ENCODE measurements around the gene GNAI2. TPM values are rescaled to one million over a fixed set of nuclear protein-coding genes. Genes with fewer than 3 reads are reported as not detected.
"Not testable (repeated sequence)": the region's sequence is repeated elsewhere in the genome, so short reads cannot be mapped to it uniquely, and the experiment has no call there.

The GNAI2 gene
- polyA plus RNA-seq, 3 donors: 189 to 229 (median 189) TPM

DNA sequence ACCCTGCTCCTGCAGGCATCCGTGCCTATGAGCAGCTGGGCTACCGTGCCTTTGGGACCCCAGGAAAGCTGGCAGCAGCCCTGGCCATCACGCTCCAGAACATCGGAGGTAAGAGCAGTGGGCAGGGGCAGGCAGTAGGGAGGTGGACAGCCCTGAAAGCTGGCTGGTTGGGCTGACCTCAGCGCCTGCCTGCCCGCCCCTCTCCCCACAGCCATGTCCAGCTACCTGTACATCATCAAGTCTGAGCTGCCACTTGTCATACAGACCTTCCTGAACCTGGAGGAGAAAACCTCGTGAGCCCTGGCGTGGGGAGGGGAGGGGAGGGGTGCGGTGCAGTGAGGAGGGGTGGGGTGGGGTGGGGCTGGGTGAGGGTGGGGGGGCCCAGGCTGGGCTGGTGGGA is 20.5 kb upstream of the GNAI2 start:
- no peak for DNase-seq (ENCODE audit: extremely low read depth in 1 of 11, low read depth in 9 of 11, low spot score in 4 of 11)

DNA sequence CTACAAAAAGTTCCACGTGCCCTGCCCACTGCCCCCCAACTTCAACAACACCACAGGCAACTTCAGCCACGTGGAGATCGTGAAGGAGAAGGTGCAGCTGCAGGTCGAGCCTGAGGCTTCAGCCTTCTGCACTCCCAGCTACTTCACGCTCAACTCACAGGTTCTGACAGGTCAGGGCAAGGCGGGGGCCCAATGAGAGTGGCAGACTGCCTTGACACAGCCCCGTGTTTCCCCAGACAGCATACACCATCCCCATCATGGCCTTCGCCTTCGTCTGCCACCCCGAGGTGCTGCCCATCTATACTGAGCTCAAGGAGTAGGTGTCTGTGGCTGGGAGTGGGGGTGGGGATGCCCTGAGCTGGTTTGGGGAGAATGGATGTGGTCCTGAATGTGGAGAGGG is 18.3 kb upstream of the GNAI2 start:
- DNase-seq (ENCODE audit: extremely low read depth in 1 of 11, low read depth in 9 of 11, low spot score in 4 of 11): no peak

DNA sequence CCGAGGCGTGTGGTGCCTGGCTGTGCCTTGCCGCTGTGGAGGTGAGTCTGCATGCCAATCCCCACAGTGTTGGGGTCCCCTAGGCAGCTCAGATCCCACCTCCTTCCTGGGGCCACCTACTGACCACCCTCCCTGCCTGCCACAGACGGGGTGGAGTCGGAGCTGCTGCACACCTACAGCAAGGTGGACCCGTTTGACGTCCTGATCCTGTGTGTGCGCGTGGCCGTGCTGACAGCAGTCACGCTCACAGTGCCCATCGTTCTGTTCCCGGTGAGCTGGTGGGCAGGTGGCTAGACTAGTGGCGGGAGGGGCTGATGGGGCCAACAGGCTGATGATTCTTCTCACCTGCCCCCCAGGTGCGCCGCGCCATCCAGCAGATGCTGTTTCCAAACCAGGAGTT is 17.6 kb upstream of the GNAI2 start:
- DNase-seq (ENCODE audit: extremely low read depth in 1 of 11, low read depth in 9 of 11, low spot score in 4 of 11): no peak

DNA sequence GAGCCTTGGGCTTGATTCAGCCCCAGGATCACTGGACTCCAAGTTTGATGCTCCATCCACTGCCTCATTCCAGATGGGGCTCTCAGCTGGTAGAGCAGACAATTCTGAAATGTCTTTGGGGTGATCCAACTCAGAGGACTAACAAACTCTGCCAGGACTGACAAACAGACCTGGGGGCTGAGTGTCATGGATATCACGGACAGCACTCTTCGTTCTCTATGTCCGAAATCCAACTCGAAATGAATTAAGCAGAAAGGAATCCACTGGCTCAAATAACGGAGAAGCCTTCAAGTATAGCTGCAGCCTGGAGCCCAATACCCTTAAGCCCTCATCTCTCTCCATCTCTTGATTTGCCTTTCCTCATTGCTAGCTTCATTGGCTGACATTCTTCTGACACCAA is 16.7 kb upstream of the GNAI2 start:
- no peak for DNase-seq (ENCODE audit: extremely low read depth in 1 of 11, low read depth in 9 of 11, low spot score in 4 of 11)

DNA sequence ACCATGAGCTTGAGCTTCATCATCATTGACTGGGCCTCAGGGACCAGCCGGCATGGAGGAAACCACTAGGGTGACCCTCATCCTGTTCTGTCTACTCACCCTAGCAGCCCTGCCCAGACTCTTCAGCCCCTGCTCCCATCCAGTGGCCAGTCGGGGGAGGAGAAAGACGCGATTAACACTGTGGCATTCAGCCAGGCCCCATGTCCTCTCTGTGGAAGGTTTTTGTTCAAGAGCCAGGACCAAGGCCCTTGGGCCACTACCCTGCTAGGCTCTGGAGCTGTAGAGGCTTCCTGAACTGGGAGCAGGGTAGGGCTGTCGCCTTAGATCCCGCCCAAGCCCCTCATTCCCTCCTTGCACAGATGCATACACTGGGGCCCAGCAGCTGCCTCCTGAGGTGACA is 15.9 kb upstream of the GNAI2 start:
- no peak for DNase-seq (ENCODE audit: extremely low read depth in 1 of 11, low read depth in 9 of 11, low spot score in 4 of 11)

DNA sequence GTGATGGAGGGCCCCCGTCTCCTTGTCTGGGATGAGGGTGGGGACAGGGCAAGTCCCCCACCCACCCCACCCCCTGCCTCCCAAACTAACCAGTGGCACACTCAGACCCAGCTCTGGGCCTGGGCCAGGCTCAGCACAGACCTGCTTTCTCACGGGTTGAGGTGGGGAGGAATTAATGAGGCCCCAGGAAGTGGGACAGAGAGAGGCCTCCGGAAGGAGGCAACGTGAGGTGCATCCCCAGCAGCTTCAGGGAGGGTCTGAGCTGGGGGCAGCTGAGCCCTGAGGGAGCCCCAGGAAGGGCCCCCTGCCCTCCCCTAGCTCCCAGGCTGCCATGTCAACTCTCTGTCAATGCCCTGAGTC is 15.0 kb upstream of the GNAI2 start:
- DNase-seq (ENCODE audit: extremely low read depth in 1 of 11, low read depth in 9 of 11, low spot score in 4 of 11): no peak

DNA sequence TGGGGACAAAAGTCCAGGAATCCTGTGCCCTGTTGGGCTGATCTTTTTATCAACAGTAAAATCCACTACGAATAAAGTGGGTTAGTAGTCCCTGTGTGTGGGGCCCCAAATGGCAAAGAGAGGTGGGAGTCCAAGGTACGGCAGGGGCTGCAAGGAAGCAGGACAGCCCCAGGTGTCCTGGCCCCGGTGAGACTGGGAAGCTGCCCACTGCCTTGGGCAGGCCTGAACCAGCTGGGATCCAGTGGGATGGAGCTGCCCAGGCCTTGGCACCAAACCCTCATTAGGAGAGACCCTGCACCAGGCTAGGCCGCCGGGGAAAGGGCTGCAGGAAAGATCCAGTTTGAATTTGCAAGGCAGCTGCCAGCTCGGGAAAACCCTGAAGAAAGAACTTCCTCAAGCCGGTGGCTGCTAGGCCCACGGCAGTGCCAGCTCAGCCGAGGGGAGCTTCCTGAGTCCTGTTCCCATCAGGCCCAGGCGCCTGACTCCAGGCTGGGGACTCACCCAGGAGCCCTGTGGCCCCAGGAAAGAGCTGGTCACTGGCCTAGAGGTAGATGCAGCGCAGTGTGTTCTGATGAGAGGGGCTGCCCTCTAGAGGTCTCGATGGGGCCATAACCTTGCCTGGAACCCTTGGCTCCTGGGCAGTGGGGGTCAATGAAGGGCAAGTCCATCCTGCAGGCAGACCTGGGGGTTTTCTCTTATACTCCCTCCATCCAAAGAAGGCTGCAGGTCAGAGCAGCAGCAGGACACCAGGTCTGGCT is 14.4 kb upstream of the GNAI2 start:
- DNase-seq (ENCODE audit: extremely low read depth in 1 of 11, low read depth in 9 of 11, low spot score in 4 of 11): no peak

DNA sequence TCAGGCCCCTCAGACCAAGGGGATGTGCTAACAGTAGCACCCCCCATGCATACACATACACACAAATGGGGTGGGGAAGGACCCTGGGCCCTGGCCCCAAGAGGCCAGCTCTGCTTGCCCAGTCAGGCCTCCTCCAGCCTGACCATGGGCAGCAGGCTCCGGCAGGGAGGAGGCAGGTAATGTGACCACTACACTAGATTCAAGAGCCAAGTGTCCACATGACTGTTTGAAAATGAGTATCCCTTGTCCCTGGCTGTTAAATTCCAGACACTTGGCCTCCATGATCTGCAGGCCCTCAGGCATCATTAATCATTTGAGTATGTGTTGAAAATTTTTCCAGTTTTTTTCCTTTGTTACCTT is 13.9 kb upstream of the GNAI2 start:
- no peak for DNase-seq (ENCODE audit: extremely low read depth in 1 of 11, low read depth in 9 of 11, low spot score in 4 of 11)

DNA sequence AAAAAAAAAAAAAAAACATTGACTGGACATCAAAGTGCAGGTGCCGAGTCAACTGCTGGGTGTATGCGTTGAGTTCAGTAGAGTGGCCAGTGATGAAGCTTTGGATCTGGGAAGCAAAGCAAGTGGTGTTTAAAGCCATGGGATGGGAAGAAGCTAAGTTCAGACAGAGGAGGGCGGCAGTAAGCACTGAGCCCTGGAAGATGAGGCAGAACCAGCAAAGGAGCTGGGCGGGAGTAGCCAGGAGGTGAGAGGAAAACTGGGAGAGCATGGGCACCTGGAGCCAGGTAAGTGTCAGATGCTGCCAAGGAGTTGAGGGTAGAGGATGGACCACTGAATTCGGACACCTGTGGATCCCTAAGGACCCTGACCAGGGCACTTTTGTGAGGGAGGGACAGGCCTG is 11.4 kb upstream of the GNAI2 start:
- no peak for DNase-seq (ENCODE audit: extremely low read depth in 1 of 11, low read depth in 9 of 11, low spot score in 4 of 11)

DNA sequence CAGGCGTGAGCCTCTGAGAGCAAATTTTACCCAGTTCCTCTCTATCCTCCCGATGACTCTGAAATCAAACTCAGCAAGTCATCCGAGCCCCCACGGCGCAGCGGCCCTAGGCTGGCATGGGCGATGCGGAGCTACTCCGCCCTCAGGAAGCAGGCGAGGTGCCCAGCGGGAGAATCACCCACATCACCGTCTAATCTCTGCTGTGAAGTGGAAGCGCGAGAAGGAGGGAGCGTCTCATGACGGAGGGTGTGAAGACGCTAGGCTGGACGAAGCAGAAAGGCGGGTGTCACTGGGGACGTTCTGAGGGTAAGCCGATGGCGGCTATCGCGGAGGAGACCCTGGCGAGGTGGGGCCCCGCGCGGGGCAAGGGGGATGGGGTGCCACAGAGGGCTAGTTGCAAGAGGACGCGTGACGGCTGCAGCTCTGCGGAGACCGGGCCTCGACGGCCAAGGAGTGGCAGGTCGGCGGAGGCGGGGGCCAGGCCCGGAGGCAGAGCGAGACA is 9.1 kb upstream of the GNAI2 start:
- no peak for DNase-seq (ENCODE audit: extremely low read depth in 1 of 11, low read depth in 9 of 11, low spot score in 4 of 11)

DNA sequence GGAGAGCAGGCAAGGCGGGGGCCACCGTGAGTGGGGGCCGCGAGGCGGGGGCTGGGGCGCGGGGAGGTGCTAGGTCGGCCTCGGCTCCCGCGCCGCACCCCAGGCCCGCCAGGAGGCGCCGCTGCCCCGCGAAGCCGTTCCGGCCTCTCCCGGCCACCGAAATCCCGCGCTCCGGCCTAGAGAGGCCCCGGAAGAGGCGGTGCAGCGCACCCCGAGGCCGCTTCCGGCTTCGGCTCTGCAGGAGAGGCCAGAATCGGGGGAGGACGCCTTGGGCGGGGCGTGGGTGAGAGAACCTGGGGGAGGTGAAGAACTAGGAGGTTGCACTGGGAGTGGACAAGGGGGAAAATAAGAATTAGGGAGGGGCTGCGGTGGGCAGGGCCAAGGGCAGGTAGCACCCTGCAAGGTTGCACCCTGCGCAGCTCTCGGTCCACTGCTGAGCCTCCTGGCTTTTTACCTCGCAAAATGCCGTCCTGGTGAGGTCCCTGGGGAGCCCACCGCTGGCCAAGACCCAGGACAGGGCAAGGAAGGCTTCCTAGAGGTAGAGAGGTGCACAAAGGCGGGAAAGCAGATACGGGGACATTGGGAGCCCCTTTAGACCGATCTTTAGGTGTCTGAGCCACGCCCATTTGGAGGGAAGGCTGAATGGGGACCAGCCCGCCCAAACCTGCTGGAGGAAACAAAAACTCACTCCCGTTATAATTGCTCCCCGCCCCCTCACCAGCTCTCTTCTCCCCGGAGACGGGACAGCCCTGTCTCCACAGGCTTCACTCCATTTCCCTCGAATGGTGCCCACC is 8.4 kb upstream of the GNAI2 start:
- DNase-seq (ENCODE audit: extremely low read depth in 1 of 11, low read depth in 9 of 11, low spot score in 4 of 11): peak; percentile 84 to 95 (median 90)

DNA sequence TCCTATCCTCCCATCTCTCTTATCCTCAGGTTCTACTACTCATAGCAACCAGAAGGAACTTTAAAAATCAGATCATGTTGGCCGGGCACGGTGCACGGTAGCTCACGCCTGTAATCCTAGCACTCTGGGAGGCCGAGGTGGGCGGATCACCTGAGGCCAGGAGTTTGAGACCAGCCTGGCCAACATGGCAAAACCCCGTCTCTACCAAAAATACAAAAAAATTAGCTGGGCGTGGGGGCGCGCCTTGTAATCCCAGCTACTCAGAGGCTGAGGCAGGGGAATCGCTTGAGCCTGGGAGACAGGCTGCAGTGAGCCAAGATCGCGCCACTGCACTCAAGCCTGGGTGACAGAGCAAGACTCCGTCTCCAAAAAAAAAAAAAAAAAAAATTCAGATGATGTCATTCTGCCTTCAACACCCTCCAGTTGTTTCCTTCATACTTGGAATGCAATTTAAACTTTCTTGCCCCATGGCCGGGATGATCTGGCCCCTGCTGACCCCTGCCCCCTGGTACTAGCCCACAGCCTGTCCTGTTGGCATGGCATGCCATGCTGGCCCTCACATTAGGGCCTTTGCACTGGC is 7.7 kb upstream of the GNAI2 start:
- not testable (repeated sequence) for DNase-seq (ENCODE audit: extremely low read depth in 1 of 11, low read depth in 9 of 11, low spot score in 4 of 11)

DNA sequence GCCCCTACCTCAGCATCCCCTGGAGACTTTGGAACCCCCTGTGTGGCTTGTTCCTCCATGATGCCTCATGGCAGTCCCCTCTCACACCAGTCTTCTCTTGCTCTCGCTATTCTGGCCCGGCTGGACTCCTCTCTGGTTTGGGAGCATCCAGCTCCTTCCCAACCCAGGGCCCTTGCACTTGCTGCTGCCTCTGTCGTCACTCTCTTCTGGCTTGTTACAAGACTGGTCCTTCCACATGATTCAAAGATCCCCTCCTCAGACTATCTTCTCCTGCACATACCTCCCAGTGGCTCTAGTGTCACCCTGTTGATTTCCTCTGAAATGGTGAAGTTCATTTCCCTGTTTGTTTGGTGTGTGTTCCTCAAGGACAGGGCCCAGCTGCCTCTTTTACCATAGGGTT is 6.5 kb upstream of the GNAI2 start:
- DNase-seq (ENCODE audit: extremely low read depth in 1 of 11, low read depth in 9 of 11, low spot score in 4 of 11): no peak

DNA sequence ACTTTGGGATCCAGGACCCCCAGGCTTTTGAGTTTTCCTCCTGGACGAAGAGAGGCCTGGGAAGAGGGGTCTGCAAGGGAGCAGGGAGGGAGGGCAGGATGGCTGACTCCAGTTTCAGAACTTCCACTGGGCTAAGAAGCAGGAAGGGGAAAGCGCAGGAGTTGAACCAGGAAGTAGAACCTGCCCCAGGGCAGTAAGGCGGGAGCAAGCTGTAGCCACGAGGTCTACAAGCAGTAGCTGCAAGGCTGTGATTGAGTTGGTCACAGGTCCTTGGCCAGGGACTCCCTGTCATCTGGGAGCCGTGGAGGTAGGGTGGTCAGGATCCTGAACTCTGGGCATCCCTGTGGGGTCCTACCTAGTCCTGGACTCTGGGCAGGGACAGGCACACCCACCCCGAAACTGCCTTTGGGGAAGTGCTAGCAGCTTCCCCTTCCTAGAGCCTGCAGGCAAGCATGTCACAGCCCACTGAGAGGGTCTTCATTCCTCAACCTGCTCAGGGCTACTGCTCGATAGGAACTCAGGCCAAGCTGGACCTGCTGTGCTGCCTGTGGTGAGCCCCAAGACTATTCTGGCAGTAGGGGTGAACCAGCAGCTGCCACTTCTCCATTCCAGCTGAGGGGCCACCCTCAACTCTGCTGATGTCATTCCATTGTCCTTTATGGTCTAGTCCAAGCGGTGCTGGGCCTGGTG is 5.8 kb upstream of the GNAI2 start:
- DNase-seq (ENCODE audit: extremely low read depth in 1 of 11, low read depth in 9 of 11, low spot score in 4 of 11): no peak

DNA sequence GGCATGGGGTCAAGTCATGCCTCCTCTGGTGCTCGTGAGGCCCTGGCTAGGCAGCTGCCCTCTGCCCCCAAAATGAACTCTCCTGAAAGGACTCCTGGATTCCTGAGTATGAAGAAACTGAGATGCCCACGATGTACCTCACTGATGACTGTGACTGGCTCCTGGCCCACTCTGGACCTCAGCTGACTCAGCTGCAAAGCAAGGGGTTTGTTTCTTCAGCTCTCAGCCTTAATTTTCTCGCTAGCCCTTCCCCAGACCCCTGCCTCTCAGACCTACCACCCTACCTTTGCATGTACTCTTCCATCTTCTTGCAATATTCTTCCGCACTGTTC is 5.2 kb upstream of the GNAI2 start:
- DNase-seq (ENCODE audit: extremely low read depth in 1 of 11, low read depth in 9 of 11, low spot score in 4 of 11): no peak

DNA sequence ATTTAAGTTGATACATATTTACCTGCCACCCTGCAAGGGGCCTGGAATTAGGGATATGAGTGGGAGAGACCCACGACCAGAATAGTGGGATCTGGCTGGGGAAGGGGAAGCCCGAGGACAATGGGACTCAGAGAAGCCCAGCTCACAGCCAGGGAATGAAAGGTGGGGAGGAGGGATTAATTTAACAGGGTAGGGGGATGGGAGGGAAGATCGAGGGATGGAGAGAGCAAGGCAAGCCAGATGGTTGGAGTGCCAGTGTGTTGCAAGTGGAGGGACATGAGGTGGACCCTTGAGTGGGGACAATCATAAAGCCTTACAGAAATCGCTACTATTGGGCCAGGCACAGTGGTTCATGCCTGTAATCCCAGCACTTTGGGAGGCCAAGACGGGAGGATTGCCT is 4.4 kb upstream of the GNAI2 start:
- DNase-seq (ENCODE audit: extremely low read depth in 1 of 11, low read depth in 9 of 11, low spot score in 4 of 11): no peak

DNA sequence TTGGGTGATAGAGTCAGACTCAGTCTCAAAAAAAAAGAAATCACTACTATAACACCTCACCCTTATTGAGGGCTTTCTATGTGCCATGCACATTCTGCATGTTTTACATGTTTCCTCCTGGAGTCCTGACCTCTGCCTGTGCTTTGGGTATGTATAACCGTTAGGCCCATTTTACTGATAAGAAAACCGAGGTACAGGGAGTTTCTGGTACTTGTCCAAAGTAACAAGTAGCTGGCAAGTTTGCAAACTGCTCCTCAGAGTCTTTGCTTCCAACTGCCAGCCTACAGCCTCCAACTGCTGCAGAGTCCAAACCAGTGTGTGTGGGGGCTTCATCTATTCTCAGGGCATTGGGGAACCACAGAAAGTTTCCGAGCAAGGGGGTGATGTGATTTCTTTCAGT is 3.7 kb upstream of the GNAI2 start:
- DNase-seq (ENCODE audit: extremely low read depth in 1 of 11, low read depth in 9 of 11, low spot score in 4 of 11): no peak

DNA sequence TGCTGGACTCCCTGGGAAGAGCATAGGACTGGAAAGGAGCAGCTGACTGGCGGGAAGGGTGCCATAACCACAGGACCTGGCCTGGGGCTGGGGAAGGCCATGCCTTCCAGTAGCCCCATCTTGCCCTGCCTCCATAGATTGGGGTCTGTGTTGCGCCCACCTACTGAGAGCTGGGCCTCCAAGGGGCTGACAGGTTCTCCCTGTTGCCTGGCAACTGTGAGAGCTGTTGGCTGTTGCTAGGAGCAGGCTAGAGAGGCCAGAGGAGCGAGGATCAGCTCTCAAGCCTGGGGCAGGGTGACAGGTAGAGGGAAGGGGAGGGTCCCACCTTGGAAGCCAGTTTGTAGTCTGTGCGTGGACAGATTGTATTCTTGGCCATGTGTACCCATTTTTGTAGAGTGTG is 2.8 kb upstream of the GNAI2 start:
- DNase-seq (ENCODE audit: extremely low read depth in 1 of 11, low read depth in 9 of 11, low spot score in 4 of 11): no peak

DNA sequence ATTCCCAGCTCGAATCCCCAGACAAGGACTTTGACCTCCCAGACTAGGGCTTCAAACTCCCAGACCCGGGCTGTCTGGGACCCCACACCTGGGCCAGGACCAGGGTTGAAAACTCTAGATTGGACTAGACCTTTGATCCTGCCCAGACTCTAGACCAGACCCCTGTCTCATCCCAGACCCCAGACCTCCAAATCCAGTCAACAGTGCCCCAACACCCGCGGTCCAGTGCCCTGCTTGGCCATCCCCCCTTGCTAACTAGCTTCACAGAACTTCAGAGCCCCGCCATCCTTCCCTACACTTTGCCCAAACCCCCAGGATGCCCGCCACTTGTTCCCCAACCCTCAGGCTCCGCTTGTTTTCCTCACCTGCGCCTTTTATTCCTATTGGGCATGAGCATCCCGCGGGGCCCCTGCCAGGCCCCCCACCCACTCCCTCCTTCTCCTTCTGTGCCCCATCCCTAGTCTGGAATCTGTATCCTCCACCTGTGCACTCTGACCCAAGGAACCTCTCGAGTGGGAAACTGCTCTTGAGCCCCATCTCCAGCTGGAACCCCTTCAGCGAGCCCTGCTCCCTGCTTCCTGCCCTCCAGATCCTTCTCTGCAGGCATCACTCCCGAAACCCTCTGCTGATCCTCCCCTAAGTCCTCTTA is 604 bp downstream of the GNAI2 start:
- DNase-seq (ENCODE audit: extremely low read depth in 1 of 11, low read depth in 9 of 11, low spot score in 4 of 11): no peak

All from renal cortex interstitium (tissue), 11 donors.